Kidney (tissue), 14 donors: Measurements from ENCODE around the gene ACVR2A. TPM values are rescaled to one million over a fixed set of nuclear protein-coding genes. Genes with fewer than 3 reads are reported as not detected.
A peak's percentile ranks its signal among the peaks of the same experiment; 100 is the strongest.

ENCODE experiments used
- DNase-seq, 5 donors: peaks; one replicate each; pipeline ENCODE4 v3.0.0-alpha.2; 2013 to 2020
- FAIRE-seq: peaks from 2 replicates; lab custom pipeline; 2012; peaks lifted over from hg19 to GRCh38; lab: Jason Lieb, UNC
- H3K27ac ChIP-seq, 2 donors: one replicate each; pipeline ENCODE4 v1.7.0; 2013; ENCODE audit warnings: low read depth in 2 of 2, low read length in 2 of 2, inconsistent platforms in 1 of 2
- H3K27me3 ChIP-seq: one replicate; pipeline ENCODE4 v1.7.1; 2013; ENCODE audit warnings: low read length, inconsistent platforms; ENCODE audit not compliant: control insufficient read depth, insufficient read depth
- H3K36me3 ChIP-seq, 3 donors: one replicate each; pipeline versions ENCODE4 v1.7.0 to v1.7.1; 2013; ENCODE audit warnings: low read length in 3 of 3, control low read depth in 1 of 3, inconsistent platforms in 1 of 3; ENCODE audit not compliant: insufficient read depth in 3 of 3, control insufficient read depth in 2 of 3
- H3K4me1 ChIP-seq, 3 donors: one replicate each; pipeline versions ENCODE4 v1.7.0 to v1.7.1; 2013; ENCODE audit warnings: low read length in 3 of 3, inconsistent platforms in 1 of 3, low read depth in 1 of 3; ENCODE audit not compliant: control insufficient read depth in 2 of 3, insufficient read depth in 2 of 3
- H3K4me3 ChIP-seq, 3 donors: one replicate each; pipeline versions ENCODE4 v1.7.0 to v1.8.1; 2013; ENCODE audit warnings: low read length in 3 of 3, control low read depth in 1 of 3, inconsistent platforms in 1 of 3
- H3K9ac ChIP-seq, 3 donors: one replicate each; pipeline versions ENCODE4 v1.7.0 to v1.7.1; 2013; ENCODE audit warnings: low read length in 3 of 3, control low read depth in 1 of 3, inconsistent platforms in 1 of 3
- H3K9me3 ChIP-seq, 3 donors: one replicate each; pipeline versions ENCODE4 v1.7.0 to v1.7.1; 2013; ENCODE audit warnings: low read length in 3 of 3, control low read depth in 1 of 3, inconsistent platforms in 1 of 3; ENCODE audit not compliant: control insufficient read depth in 2 of 3, insufficient read depth in 1 of 3
- intact Hi-C: fragments of 100-400 bp; cut with DNase I; formaldehyde crosslinking; loops from one replicate; pipeline ENCODE4 v1.11.1; 2022
- polyA plus RNA-seq: library from polyadenylated mRNA; stranded (reverse); fragments of 350-450 nt; fragmentation: Illumina TruSeq; extraction: RNeasy Lipid Tissue Mini Kit (QIAGEN cat#74804); gene quantifications from one replicate; pipeline ENCODE4 v1.2.3, GENCODE V29; 2014; ENCODE audit warnings: low read depth, low replicate concordance; ENCODE audit not compliant: insufficient read depth
- total RNA-seq: library from RNA; stranded (reverse); fragmentation: NEBNext Ultra II Directional; extraction: Animal tissue kit (Norgen Biotek cat#: 25700); gene quantifications from one replicate; pipeline ENCODE4 v1.2.1, GENCODE V29; 2021
- TF ChIP-seq, protein P1 (sequence below): IDR thresholded peaks from 3 replicates; pipeline ENCODE4 v1.5.1; 2012; ENCODE audit warnings: mild to moderate bottlenecking, moderate library complexity, borderline replicate concordance; ENCODE audit not compliant: insufficient read depth; ENCODE audit errors: extremely low read depth
- donor health status: control.
- donor health status: control.
- donor health status: control.
- donor health status: control.
- donor health status: control.
- donor health status: DM: yes; HTN: yes; CAD: no.
- donor health status: Normal renal cell carcinoma (clear cell type).

Gene ACVR2A
- total and polyA plus RNA-seq, 2 donors from 2014 or later = 7.6 to 18.4 TPM

DNA sequence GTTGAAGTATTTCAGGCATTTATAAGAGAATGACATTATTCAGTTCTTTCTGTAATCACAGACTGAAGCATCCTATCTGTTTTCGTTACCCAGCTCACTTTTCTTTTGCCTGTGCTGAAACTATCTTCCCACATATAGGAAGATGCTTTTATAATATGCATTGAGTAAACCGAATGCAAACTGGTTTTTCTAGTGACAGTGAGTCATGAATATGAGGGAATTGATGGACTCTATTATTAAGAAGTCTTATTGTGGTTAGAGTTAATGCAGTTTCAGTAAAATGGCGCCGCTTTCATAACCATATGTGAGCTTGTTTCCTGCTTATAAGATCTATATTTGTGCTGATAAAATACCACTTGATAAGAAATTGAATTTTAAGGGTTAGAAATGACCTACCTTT lies 59.2 kb downstream of the ACVR2A start:
- no peaks in the 10 kb centered on the region for H3K9me3 ChIP-seq
- no peak overlapping the region for H3K27ac ChIP-seq
- TF ChIP-seq, protein P1, sequence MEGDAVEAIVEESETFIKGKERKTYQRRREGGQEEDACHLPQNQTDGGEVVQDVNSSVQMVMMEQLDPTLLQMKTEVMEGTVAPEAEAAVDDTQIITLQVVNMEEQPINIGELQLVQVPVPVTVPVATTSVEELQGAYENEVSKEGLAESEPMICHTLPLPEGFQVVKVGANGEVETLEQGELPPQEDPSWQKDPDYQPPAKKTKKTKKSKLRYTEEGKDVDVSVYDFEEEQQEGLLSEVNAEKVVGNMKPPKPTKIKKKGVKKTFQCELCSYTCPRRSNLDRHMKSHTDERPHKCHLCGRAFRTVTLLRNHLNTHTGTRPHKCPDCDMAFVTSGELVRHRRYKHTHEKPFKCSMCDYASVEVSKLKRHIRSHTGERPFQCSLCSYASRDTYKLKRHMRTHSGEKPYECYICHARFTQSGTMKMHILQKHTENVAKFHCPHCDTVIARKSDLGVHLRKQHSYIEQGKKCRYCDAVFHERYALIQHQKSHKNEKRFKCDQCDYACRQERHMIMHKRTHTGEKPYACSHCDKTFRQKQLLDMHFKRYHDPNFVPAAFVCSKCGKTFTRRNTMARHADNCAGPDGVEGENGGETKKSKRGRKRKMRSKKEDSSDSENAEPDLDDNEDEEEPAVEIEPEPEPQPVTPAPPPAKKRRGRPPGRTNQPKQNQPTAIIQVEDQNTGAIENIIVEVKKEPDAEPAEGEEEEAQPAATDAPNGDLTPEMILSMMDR = no peak
- H3K4me1 ChIP-seq = no peaks in the 10 kb centered on the region
- FAIRE-seq (no peak), DNase-seq (no peak)
- H3K36me3 ChIP-seq = no peaks in the 10 kb centered on the region
- intact Hi-C loops = no loop called here
- H3K4me3 ChIP-seq = no peak overlapping the region
- H3K9ac ChIP-seq = no peak overlapping the region
- no peaks in the 10 kb centered on the region for H3K27me3 ChIP-seq

DNA sequence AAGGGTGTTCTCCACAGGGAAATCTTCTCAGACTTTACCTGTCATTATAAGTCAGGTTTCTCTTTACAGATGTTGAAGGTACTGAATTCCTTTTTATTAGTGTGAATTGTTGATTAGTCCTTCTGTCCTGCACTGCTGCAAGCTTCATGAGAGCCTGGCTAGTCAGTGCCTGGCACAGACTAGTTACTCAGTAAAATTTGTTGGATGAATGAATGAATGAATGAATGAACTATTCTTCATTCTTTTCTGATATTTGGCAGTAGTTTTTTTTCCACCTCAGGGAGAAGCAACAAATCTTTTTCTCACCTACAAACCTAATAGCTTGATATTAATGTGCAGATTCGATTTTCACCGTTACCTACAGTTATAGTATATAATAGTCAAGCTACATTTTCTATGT lies 64.3 kb downstream of the ACVR2A start:
- Histone ChIP-seq H3K9ac (no peak overlapping the region), H3K4me3 (no peak overlapping the region), H3K27me3 (no peaks in the 10 kb centered on the region), H3K4me1 (peaks cover 0 to 4% (median 0%) of the 10 kb centered on the region in 3 donors), H3K36me3 (no peaks in the 10 kb centered on the region), H3K27ac (no peak overlapping the region), H3K9me3 (no peaks in the 10 kb centered on the region)
- no peak for DNase-seq
- FAIRE-seq = no peak
- intact Hi-C loops = no loop called here
- TF ChIP-seq, protein P1 = no peak

DNA sequence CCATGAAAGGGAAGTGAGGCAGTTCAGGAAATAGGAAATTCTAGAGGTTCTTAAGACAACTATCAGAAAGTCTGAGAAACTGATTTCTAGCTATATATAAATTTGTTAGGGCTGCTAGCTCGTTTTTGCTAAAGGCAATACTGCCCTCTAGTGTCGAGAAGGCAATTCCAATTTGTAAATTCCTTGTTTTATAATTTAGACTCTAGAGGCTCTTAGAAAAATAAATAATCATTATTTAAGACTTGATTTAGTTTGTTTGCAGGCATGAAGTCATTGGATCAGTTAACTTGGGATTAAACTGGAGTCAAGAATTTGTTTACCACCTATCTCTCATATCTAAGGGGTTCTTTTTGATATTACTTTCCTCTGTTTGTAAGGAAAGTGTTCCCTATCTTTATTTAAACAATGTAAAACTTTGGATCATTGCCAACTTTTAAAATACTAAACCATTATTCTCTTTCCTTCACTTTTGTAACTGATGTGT lies 66.2 kb downstream of the ACVR2A start:
- Histone ChIP-seq H3K9me3 (no peaks in the 10 kb centered on the region), H3K27me3 (no peaks in the 10 kb centered on the region), H3K27ac (no peak overlapping the region), H3K36me3 (no peaks in the 10 kb centered on the region), H3K9ac (no peak overlapping the region), H3K4me3 (no peak overlapping the region), H3K4me1 (peaks cover 0 to 4% (median 0%) of the 10 kb centered on the region in 3 donors)
- peak in 3 of 5 donors; percentile 30 to 84 (median 80) for DNase-seq
- TF ChIP-seq, protein P1 = peak; percentile 85
- intact Hi-C loops = loop anchor here (10.0 kb wide), 1 partner anchor 826 kb away; no protein-coding TSS in a partner anchor
- peak; percentile 87 for FAIRE-seq
